GM10248 (cell line): ENCODE results near the gene CCDC50.
A peak's percentile ranks its signal among the peaks of the same experiment; 100 is the strongest.

ENCODE experiments used
- CTCF ChIA-PET: fragments of 300-600 bp; sonication (Branson Sonifier 250); formaldehyde crosslinking; extraction: SDS; loops from one replicate; lab custom pipeline; 2021; ENCODE audit warnings: antibody characterized with exemption; lab: Yijun Ruan, JAX
- POLR2A ChIA-PET: fragments of 350-650 bp; sonication (Branson Sonifier 250); formaldehyde crosslinking; extraction: SDS; loops from one replicate; lab custom pipeline; 2020; ENCODE audit warnings: antibody characterized with exemption; lab: Yijun Ruan, JAX
- DNase-seq: peaks from one replicate; pipeline ENCODE4 v3.0.0; 2012; ENCODE audit errors: extremely low spot score
- TF ChIP-seq, protein P1 (sequence below): IDR thresholded peaks from 2 replicates; pipeline ENCODE4 v1.5.1; 2012; ENCODE audit warnings: mild to moderate bottlenecking, low read depth; ENCODE audit errors: extremely low read depth, missing control alignments, control extremely low read depth

CCDC50 gene

DNA sequence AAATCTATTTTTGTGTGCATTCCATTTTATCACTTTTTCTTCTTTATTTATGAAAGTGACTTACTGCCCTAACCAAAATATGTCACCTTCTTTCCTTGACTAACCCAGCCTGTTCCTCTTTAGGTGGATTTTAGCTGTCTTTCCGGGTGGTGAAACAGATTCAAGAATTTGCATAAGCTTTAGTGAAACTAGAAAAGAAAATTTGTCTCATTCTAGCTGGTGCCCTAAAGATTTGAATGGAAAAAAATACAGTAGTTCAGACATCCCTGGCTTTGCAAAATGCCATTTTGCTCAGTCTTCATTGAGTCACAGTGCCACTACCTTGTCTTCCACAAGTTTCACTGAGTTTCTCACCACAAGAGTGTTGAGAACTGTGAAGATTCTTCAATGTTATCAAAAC, 28.2 kb upstream of the CCDC50 start:
- peak; percentile 54 for DNase-seq
- TF ChIP-seq, protein P1, sequence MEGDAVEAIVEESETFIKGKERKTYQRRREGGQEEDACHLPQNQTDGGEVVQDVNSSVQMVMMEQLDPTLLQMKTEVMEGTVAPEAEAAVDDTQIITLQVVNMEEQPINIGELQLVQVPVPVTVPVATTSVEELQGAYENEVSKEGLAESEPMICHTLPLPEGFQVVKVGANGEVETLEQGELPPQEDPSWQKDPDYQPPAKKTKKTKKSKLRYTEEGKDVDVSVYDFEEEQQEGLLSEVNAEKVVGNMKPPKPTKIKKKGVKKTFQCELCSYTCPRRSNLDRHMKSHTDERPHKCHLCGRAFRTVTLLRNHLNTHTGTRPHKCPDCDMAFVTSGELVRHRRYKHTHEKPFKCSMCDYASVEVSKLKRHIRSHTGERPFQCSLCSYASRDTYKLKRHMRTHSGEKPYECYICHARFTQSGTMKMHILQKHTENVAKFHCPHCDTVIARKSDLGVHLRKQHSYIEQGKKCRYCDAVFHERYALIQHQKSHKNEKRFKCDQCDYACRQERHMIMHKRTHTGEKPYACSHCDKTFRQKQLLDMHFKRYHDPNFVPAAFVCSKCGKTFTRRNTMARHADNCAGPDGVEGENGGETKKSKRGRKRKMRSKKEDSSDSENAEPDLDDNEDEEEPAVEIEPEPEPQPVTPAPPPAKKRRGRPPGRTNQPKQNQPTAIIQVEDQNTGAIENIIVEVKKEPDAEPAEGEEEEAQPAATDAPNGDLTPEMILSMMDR, result no peak
- POLR2A ChIA-PET, result interaction anchor here (0.7 kb wide), 1 partner anchor 37 kb away, joined by 4 read pairs; no protein-coding TSS in a partner anchor
- CTCF ChIA-PET, result interaction anchor here (1.0 to 1.9 kb wide), 3 partner anchors 14 to 39 kb away, joined by 3 to 4 read pairs (median 4); no protein-coding TSS in a partner anchor

- TF ChIP-seq, protein P1, result no peak
- ChIA-PET CTCF (interaction anchor here (1.9 kb wide), 1 partner anchor 36 kb away, joined by 4 read pairs; no protein-coding TSS in a partner anchor), POLR2A (interaction anchor here (0.7 kb wide), 1 partner anchor 11 kb away, joined by 3 read pairs; no protein-coding TSS in a partner anchor)
- DNase-seq, result no peak
These were observed 27.3 kb upstream of the CCDC50 start for GRCh38 chr3:191301782-191302411.

DNA sequence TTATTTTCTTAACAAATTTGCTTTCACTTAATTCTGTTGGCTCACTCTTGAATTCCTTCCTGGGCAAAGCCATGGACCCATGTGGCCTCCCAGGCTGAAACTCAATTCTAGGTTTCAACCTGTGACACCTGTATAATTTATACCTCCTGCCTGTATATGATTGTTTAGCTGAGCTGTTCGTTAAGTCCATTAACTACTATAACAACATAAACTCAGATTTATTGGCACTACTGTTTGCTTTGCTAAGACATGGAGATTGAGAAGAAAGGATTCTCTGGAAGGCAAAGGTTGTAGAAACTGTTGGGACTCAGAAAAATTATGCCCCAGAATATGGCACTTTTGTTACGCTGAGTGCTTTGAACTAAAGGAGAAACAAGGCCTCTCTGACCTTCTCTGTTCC, 26.7 kb upstream of the CCDC50 start:
- TF ChIP-seq, protein P1, result no peak
- DNase-seq, result no peak
- ChIA-PET CTCF (interaction anchor here (1.7 kb wide), 1 partner anchor 10 kb away, joined by 5 read pairs; no protein-coding TSS in a partner anchor), POLR2A (no interaction called here)

DNA sequence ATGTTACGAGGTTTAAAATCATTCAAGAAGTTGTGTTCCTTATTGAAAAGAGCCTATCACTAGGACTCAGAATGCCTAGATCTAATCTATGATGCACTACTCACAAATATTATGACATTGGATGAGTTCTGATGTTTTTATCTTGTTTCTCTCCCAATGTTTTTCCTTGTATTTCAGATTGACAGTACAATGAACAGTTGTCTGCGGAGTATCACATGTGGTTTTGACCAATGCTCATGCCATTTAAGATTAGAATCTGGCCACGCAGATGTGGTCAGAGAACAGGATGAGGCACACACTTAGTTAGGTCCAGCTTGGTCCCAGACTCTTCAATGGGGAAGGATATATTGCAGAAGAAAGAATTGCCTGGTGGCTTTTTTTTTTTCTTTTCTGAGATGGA, 25.6 kb upstream of the CCDC50 start:
- CTCF ChIA-PET, result interaction anchor here (1.0 to 1.7 kb wide), 2 partner anchors 11 to 26 kb away, joined by 3 to 5 read pairs; partner anchors contain the start of gene CCDC50
- TF ChIP-seq, protein P1, result no peak
- POLR2A ChIA-PET, result no interaction called here
- DNase-seq, result no peak

DNA sequence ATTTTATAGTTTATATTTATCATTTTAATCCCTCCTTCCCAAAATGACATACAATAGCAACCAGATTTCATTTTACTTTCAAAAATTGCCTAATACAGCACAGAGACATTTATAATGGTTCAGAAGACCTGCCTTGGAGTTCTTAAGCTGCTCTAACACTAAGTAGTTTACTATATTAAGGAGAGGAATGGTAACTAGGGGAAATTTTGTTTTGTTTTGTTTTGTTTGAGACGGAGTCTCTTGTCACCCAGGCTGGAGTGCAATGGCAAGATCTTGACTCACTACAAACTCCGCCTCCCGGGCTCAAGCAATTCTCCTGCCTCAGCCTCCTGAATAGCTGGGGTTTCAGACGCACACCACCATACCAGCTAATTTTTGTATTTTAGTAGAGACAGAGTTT, 22.8 kb upstream of the CCDC50 start:
- DNase-seq, result no peak
- TF ChIP-seq, protein P1, result no peak
- ChIA-PET POLR2A (no interaction called here), CTCF (interaction anchor here (1.2 kb wide), 2 partner anchors 18 to 20 kb away, joined by 3 to 4 read pairs; no protein-coding TSS in a partner anchor)

DNA sequence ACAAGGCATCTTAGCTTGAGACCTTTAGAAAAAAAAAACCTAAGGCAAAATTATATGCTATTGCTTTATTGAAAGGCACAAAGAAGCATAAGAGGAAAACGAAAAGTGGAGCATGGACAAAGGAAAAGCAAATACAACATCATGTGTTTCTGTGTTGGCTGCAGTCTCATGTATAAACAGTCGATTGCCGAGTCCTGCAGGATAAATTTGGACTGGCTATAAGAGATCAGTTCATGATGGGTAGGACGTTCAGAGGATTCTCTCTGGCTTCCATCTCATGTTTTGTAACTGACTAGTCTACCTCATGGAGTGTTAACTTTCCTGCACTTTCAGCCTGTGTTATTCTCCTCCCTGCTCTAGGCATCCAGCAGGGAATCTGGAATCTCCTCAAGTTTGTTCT, 21.9 kb upstream of the CCDC50 start:
- DNase-seq, result no peak
- ChIA-PET CTCF (interaction anchor here (1.1 to 1.2 kb wide), 2 partner anchors 19 to 21 kb away, joined by 3 to 4 read pairs; no protein-coding TSS in a partner anchor), POLR2A (no interaction called here)
- TF ChIP-seq, protein P1, result no peak
